ENCODE data around the gene CIBAR2.
"Not testable (repeated sequence)": the region's sequence is repeated elsewhere in the genome, so short reads cannot be mapped to it uniquely, and the experiment has no call there.

CIBAR2 gene

DNA sequence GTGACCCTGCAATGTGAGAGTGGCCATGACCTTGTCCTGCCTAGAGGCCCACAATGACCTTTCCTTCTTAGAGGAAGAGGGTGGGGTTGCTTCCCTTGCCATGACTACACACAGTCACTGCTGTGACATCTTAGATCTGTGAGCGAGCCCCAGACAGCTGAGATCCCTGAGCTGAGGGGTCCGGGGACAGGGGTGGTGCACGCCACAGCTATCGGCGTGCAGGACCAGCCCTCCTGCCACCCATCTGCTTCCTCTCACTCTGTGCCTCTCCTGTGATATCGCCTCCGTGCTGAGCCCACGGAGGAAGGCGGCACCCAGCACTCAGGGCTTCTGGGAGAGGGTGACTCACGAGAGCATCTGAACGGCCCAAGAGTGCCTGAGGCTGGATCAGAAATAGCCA, 49.4 kb downstream of the CIBAR2 start:
- H3K27me3 ChIP-seq (ENCODE audit: control insufficient read depth, insufficient read depth, low read length), result no peaks in the 10 kb centered on the region
- no peak overlapping the region for H3K9ac ChIP-seq (ENCODE audit: low read length)
- H3K4me3 ChIP-seq (ENCODE audit: low read length), result no peak overlapping the region
- H3K9me3 ChIP-seq (ENCODE audit: control insufficient read depth, low read depth, low read length), result no peaks in the 10 kb centered on the region
- no peaks in the 10 kb centered on the region for H3K36me3 ChIP-seq (ENCODE audit: control insufficient read depth, low read depth, low read length)
- H3K4me1 ChIP-seq (ENCODE audit: control insufficient read depth, low read depth, low read length), result peaks cover 13% of the 10 kb centered on the region
- H3K27ac ChIP-seq (ENCODE audit: low read length), result no peak overlapping the region

DNA sequence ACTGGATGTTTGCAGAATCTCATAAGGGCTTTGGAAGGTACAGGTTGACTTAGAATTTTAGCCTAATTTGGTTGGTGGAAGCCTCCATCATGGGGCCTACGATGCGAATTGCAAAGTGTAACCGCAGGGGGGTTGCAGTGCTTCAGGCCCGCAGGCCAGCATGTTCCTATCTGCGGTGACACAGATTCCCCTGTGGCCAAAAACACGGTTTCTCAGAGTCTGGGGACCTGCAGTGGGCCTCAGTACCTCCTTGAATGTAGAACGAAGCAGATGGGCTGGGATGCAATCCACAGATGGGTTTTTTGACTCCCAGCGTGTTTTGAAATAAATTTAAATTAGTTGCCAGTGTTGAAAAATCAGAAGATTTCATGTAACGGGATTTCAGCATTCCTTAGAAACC, 49.9 kb downstream of the CIBAR2 start:
- Histone ChIP-seq H3K9me3 (ENCODE audit: control insufficient read depth, low read depth, low read length) (no peaks in the 10 kb centered on the region), H3K27me3 (ENCODE audit: control insufficient read depth, insufficient read depth, low read length) (no peaks in the 10 kb centered on the region), H3K36me3 (ENCODE audit: control insufficient read depth, low read depth, low read length) (no peaks in the 10 kb centered on the region), H3K4me1 (ENCODE audit: control insufficient read depth, low read depth, low read length) (peaks cover 15% of the 10 kb centered on the region), H3K9ac (ENCODE audit: low read length) (no peak overlapping the region), H3K27ac (ENCODE audit: low read length) (no peak overlapping the region), H3K4me3 (ENCODE audit: low read length) (no peak overlapping the region)

DNA sequence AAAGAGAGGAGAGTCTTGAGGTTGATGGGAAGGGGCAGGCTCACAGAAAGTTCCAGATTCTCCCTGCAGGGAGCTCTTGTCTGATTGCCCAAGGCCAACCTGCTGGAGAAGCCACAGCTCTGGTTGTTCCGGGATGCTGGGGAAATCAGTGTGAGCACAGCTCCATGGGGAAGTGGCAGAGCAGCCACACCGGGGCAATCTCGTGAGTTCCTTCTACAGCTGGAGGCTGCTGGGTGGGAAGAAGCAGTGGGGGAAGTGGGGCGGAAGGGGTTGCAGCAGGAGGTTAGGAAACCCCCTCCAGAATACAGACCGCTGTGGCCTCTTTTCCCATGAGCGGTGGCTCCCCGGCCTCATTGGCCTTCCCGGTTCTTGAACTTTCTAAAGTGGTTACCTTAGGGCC, 50.7 kb downstream of the CIBAR2 start:
- H3K9ac ChIP-seq (ENCODE audit: low read length), result no peak overlapping the region
- H3K27me3 ChIP-seq (ENCODE audit: control insufficient read depth, insufficient read depth, low read length), result no peaks in the 10 kb centered on the region
- no peak overlapping the region for H3K27ac ChIP-seq (ENCODE audit: low read length)
- no peaks in the 10 kb centered on the region for H3K36me3 ChIP-seq (ENCODE audit: control insufficient read depth, low read depth, low read length)
- no peaks in the 10 kb centered on the region for H3K9me3 ChIP-seq (ENCODE audit: control insufficient read depth, low read depth, low read length)
- peaks cover 22% of the 10 kb centered on the region for H3K4me1 ChIP-seq (ENCODE audit: control insufficient read depth, low read depth, low read length)
- no peak overlapping the region for H3K4me3 ChIP-seq (ENCODE audit: low read length)

DNA sequence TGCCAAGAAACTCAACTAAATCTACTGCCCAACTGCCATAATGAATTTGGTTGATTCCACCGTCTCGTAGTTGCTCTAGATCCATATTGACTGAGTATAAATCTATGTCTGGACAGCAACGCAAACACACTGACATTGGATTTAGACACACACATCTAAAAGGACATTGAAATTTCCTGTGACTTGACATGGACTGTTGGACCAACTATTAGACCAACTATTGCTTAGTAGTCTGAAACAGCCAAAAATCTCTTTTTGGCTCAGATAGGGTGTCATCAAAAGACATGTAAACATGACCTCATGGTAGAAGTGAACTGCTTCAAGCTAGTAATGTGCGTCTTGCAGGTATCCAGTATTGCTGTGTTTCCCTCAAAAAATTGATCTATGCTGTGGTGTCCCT, 53.4 kb downstream of the CIBAR2 start:
- Histone ChIP-seq H3K27ac (ENCODE audit: low read length) (no peak overlapping the region), H3K9ac (ENCODE audit: low read length) (no peak overlapping the region), H3K4me1 (ENCODE audit: control insufficient read depth, low read depth, low read length) (peaks cover 26% of the 10 kb centered on the region), H3K4me3 (ENCODE audit: low read length) (no peak overlapping the region), H3K9me3 (ENCODE audit: control insufficient read depth, low read depth, low read length) (no peaks in the 10 kb centered on the region), H3K36me3 (ENCODE audit: control insufficient read depth, low read depth, low read length) (no peaks in the 10 kb centered on the region), H3K27me3 (ENCODE audit: control insufficient read depth, insufficient read depth, low read length) (no peaks in the 10 kb centered on the region)

DNA sequence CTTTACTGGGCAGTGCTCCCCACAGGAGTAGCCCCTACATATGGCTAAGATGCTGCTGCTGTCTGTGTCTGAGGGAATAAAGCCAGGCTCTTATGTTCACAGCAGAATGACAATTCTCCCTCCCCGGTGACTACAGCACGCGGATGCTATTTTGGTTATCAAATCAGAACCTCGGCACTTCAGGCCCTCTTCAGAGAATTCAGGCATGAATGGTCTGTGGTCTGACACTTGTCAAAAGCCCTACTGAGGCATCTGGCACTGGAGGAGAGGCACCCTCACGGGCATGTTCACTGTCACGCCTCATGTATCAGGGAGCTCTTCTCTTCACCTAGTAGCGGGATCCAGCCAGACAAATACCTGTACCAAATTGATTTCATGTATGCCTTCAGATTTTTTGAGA, 54.3 kb downstream of the CIBAR2 start:
- H3K9ac ChIP-seq (ENCODE audit: low read length), result no peak overlapping the region

DNA sequence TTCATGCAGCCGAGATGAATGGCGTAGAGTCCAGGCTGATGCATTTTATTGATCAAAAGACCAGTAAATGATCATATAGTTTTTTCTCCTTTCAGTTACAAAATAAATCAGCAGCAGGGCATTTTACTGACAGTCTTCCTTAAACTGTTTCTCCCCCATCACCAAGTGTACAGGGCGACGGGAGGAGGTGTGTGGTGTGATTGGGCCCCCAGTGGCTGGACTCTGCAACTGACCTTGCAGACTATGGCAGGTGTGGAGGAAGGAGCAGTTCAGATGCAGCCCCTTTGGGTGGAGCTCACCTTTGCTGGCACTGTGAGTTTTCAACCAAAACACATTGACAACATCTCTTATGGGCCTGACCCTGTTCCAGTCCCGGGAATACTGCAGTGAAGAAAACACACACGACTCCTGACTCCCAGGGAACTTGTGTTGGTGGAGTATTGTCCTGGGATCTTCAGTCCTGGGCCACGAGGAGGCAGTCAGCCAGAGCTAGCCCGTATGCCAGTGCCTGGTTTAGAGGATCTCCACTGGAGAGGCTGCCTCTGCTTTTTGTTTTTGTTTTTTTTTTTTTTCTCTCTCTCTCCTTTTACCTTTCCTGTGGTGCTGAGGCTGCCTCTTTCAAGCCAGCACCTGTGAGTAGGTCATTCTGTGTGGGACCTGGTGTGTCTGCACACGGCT, 54.9 kb downstream of the CIBAR2 start:
- Histone ChIP-seq H3K9ac (ENCODE audit: low read length) (no peak overlapping the region), H3K27ac (ENCODE audit: low read length) (no peak overlapping the region)

More for the DNA sequence above, 54.3 kb downstream of the CIBAR2 start:
- Histone ChIP-seq H3K4me1 (ENCODE audit: control insufficient read depth, low read depth, low read length) (peaks cover 24% of the 10 kb centered on the region), H3K4me3 (ENCODE audit: low read length) (no peak overlapping the region), H3K9me3 (ENCODE audit: control insufficient read depth, low read depth, low read length) (no peaks in the 10 kb centered on the region), H3K27me3 (ENCODE audit: control insufficient read depth, insufficient read depth, low read length) (no peaks in the 10 kb centered on the region), H3K36me3 (ENCODE audit: control insufficient read depth, low read depth, low read length) (no peaks in the 10 kb centered on the region), H3K27ac (ENCODE audit: low read length) (no peak overlapping the region)

DNA sequence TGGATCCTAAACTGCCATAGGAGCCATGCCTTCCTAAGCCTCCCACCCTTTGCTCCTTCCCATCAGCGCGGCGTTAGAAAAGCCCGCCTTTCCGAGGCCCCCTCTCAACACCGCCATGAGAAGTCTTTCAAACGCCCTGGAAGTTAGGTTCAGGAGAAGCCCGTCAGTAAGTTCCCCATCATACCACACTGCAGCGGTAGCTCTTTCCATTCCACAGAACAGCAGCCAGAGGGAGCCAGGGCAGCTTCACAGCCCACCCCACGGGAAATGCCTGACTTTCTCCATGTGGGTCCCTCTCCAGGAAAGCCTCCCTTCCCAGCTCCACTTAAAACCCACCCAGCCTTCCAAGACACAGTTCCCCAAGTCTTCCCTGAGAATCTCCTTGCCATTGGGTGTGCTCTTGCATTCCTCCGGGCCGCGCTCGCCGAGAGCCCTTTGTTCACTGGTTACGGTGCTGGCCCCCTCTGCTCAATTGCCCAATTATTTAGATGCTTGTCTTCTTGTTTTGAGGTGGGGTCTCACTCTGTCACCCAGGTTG, 56.0 kb downstream of the CIBAR2 start:
- Histone ChIP-seq H3K4me1 (ENCODE audit: control insufficient read depth, low read depth, low read length) (peaks cover 14% of the 10 kb centered on the region), H3K9me3 (ENCODE audit: control insufficient read depth, low read depth, low read length) (no peaks in the 10 kb centered on the region), H3K36me3 (ENCODE audit: control insufficient read depth, low read depth, low read length) (no peaks in the 10 kb centered on the region), H3K4me3 (ENCODE audit: low read length) (no peak overlapping the region), H3K9ac (ENCODE audit: low read length) (no peak overlapping the region), H3K27ac (ENCODE audit: low read length) (no peak overlapping the region), H3K27me3 (ENCODE audit: control insufficient read depth, insufficient read depth, low read length) (no peaks in the 10 kb centered on the region)

More for the DNA sequence above, 54.9 kb downstream of the CIBAR2 start:
- Histone ChIP-seq H3K9me3 (ENCODE audit: control insufficient read depth, low read depth, low read length) (no peaks in the 10 kb centered on the region), H3K4me3 (ENCODE audit: low read length) (no peak overlapping the region), H3K36me3 (ENCODE audit: control insufficient read depth, low read depth, low read length) (no peaks in the 10 kb centered on the region), H3K4me1 (ENCODE audit: control insufficient read depth, low read depth, low read length) (peaks cover 18% of the 10 kb centered on the region), H3K27me3 (ENCODE audit: control insufficient read depth, insufficient read depth, low read length) (no peaks in the 10 kb centered on the region)

DNA sequence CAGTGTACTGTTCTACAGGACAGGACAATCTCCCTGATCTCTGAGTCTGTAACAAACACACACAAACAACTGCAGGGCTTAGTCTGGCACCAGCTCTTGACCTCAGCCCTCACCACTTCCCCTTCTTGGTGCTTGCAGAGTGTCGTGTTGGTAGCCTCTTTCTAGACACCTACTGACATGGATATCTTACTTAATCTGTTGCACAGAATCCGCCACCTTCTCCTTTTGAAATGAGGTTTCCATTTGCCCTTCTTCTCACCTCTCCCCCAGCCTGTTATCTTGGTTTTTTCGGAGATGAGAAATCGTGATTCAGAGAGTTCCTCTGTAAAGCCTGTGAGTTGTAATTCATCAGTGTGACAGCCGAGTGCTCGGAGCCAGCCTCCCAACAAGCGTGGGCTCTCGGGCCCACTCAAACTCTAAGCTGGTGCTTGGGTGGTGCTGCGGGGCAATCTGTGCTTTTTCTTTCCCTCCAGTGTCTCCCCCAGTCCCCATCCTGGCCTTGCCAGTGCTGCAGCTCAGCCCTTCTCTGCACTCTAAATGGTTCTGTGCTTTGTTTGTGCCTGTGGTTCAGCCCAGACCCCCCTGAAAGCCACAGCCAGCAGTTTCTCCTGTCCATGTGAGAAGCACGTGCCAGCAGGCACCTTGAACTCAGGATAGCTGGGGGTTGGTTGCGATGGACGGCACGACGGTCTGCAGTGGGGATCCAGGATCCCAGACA, 56.6 kb downstream of the CIBAR2 start:
- no peak overlapping the region for H3K4me3 ChIP-seq (ENCODE audit: low read length)
- H3K9ac ChIP-seq (ENCODE audit: low read length), result no peak overlapping the region
- H3K27me3 ChIP-seq (ENCODE audit: control insufficient read depth, insufficient read depth, low read length), result no peaks in the 10 kb centered on the region
- no peaks in the 10 kb centered on the region for H3K9me3 ChIP-seq (ENCODE audit: control insufficient read depth, low read depth, low read length)
- H3K36me3 ChIP-seq (ENCODE audit: control insufficient read depth, low read depth, low read length), result no peaks in the 10 kb centered on the region
- peaks cover 14% of the 10 kb centered on the region for H3K4me1 ChIP-seq (ENCODE audit: control insufficient read depth, low read depth, low read length)
- H3K27ac ChIP-seq (ENCODE audit: low read length), result no peak overlapping the region

DNA sequence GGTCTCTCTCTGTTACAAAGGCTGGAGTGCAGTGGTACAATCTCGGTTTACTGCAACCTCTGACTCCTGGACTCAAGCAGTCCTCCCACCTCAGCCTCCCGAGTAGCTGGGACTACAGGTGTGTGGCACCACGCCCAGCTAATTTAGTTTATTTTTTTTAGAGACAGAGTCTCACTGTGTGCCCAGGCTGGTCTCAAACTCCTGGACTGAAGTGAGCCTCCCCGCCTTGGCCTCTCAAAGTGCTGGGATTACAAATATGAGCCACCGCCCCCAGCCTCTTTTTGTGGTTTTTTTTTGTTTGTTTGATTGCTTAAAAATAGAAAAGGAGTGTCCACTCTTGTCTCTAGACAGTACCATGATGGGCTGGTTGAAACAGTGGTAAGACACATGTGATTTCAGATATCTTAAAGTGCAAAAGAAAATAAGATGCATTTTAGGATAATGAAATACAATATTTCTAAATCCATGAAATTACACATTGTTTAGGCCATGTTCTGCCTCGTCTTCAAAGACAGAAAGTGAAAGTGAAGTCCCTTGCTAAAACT, 57.3 kb downstream of the CIBAR2 start:
- peaks cover 14% of the 10 kb centered on the region for H3K4me1 ChIP-seq (ENCODE audit: control insufficient read depth, low read depth, low read length)
- H3K27me3 ChIP-seq (ENCODE audit: control insufficient read depth, insufficient read depth, low read length), result no peaks in the 10 kb centered on the region
- no peak overlapping the region for H3K27ac ChIP-seq (ENCODE audit: low read length)
- H3K4me3 ChIP-seq (ENCODE audit: low read length), result no peak overlapping the region
- H3K9me3 ChIP-seq (ENCODE audit: control insufficient read depth, low read depth, low read length), result no peaks in the 10 kb centered on the region
- no peak overlapping the region for H3K9ac ChIP-seq (ENCODE audit: low read length)
- no peaks in the 10 kb centered on the region for H3K36me3 ChIP-seq (ENCODE audit: control insufficient read depth, low read depth, low read length)

DNA sequence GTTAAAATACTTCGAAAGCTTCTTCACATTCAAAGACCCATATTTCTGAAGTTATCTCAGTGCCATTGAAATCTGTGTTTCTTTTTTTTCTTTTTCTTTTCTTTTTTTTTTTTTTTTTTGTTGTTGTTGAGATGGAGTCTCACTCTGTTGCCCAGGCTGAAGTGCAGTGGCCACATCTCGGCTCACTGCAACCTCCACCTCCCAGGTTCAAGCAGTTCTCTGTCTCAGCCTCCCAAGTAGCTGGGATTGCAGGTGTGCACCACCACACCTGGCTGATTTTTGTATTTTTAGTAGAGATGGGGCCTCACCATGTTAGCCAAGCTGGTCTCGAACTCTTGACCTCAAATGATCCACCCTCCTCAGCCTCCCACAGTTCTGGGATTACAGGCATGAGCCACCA, 58.0 kb downstream of the CIBAR2 start:
- not testable (repeated sequence) for H3K4me3 ChIP-seq (ENCODE audit: low read length); H3K9me3 ChIP-seq (ENCODE audit: control insufficient read depth, low read depth, low read length)

DNA sequence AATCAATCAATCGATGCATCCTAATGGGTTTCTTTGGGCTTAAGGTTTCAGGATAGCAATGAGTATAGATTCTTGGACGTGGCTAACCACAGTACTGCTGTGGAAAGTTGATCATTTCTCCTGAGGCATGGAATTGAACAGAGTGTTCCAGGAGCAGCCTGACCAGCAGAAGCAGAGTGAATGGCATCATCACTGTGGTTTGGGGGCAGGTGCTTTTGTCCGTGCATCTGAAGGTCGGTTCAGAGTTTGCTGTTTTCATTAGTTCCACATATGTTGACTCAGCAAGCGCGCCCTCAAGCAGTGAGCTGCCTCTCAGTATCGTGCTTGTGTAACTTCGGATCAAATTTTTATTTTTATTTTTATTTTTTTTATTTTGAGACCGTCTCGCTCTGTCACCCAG, 59.7 kb downstream of the CIBAR2 start:
- no peaks in the 10 kb centered on the region for H3K36me3 ChIP-seq (ENCODE audit: control insufficient read depth, low read depth, low read length)
- H3K4me3 ChIP-seq (ENCODE audit: low read length), result no peak overlapping the region
- no peaks in the 10 kb centered on the region for H3K27me3 ChIP-seq (ENCODE audit: control insufficient read depth, insufficient read depth, low read length)
- H3K9me3 ChIP-seq (ENCODE audit: control insufficient read depth, low read depth, low read length), result no peaks in the 10 kb centered on the region
- H3K9ac ChIP-seq (ENCODE audit: low read length), result no peak overlapping the region
- peaks cover 13% of the 10 kb centered on the region for H3K4me1 ChIP-seq (ENCODE audit: control insufficient read depth, low read depth, low read length)
- no peak overlapping the region for H3K27ac ChIP-seq (ENCODE audit: low read length)

More for the DNA sequence above, 58.0 kb downstream of the CIBAR2 start:
- not testable (repeated sequence) for H3K9ac ChIP-seq (ENCODE audit: low read length); H3K36me3 ChIP-seq (ENCODE audit: control insufficient read depth, low read depth, low read length); H3K27me3 ChIP-seq (ENCODE audit: control insufficient read depth, insufficient read depth, low read length); H3K27ac ChIP-seq (ENCODE audit: low read length)
- peaks cover 14% of the 10 kb centered on the region for H3K4me1 ChIP-seq (ENCODE audit: control insufficient read depth, low read depth, low read length)

Data from iPS-18a (cell line).